ENCODE measurements around the gene DGAT2L6.

DGAT2L6 gene

GRCh38 chrX:70171624-70172023 is 5.7 kb upstream of the DGAT2L6 start:
- H3K4me3 ChIP-seq (ENCODE audit: low read depth, low read length): no peak overlapping the region
- TF ChIP-seq CTCF (IDR thresholded peaks at IDR 0.05; ENCODE audit: low read depth, low read length): no peak

GRCh38 chrX:70172221-70172620 is 5.1 kb upstream of the DGAT2L6 start:
- no peak overlapping the region for H3K4me3 ChIP-seq (ENCODE audit: low read depth, low read length)
- no peak for TF ChIP-seq CTCF (IDR thresholded peaks at IDR 0.05; ENCODE audit: low read depth, low read length)

GRCh38 chrX:70172964-70173363 is 4.3 kb upstream of the DGAT2L6 start:
- H3K4me3 ChIP-seq (ENCODE audit: low read depth, low read length): no peak overlapping the region
- no peak for TF ChIP-seq CTCF (IDR thresholded peaks at IDR 0.05; ENCODE audit: low read depth, low read length)

- TF ChIP-seq CTCF (IDR thresholded peaks at IDR 0.05; ENCODE audit: low read depth, low read length): no peak
- H3K4me3 ChIP-seq (ENCODE audit: low read depth, low read length): no peak overlapping the region
These were observed 2.5 kb upstream of the DGAT2L6 start for GRCh38 chrX:70174754-70175153.

GRCh38 chrX:70175338-70175737 is 1.9 kb upstream of the DGAT2L6 start:
- no peak for TF ChIP-seq CTCF (IDR thresholded peaks at IDR 0.05; ENCODE audit: low read depth, low read length)

GRCh38 chrX:70183091-70183490 is 5.8 kb downstream of the DGAT2L6 start:
- TF ChIP-seq CTCF (IDR thresholded peaks at IDR 0.05; ENCODE audit: low read depth, low read length): no peak
- no peak overlapping the region for H3K4me3 ChIP-seq (ENCODE audit: low read depth, low read length)

More at GRCh38 chrX:70175338-70175737, 1.9 kb upstream of the DGAT2L6 start:
- H3K4me3 ChIP-seq (ENCODE audit: low read depth, low read length): no peak overlapping the region

- no peak overlapping the region for H3K4me3 ChIP-seq (ENCODE audit: low read depth, low read length)
- TF ChIP-seq CTCF (IDR thresholded peaks at IDR 0.05; ENCODE audit: low read depth, low read length): no peak
These were observed 12.9 kb downstream of the DGAT2L6 start for GRCh38 chrX:70190225-70190624.

All from WI38 (cell line).